Measurements from ENCODE around the gene TUFT1. TPM values are rescaled to one million over a fixed set of nuclear protein-coding genes. Genes with fewer than 3 reads are reported as not detected.

Gene TUFT1
- total and polyA plus RNA-seq, 2 donors (not counting 1 experiment from before 2014, with no cell fraction given), result 0.82 to 2.2 TPM

DNA sequence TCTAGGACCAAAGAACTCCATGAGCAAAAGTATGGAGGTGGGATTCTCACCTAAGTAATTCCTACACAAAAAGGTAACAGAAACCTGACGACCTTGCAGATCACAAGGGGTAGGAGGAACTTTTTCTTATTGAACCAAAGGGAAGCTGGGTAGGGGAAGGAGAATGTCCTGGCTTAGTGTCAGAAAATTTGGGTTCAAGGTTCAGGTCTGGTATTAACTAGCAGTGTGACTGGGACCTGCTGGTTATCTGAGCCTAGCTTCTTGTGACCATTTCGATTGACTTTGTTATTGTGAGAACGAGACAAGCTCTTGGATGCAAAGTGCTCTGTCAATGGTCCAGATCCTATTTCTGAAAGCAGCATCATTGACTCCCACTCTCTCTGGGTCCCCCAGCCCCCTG is 66.7 kb downstream of the TUFT1 start:
- no peak overlapping the region for H3K9ac ChIP-seq (ENCODE audit: low read length)
- Mint-ChIP-seq H3K4me3 (no peak overlapping the region), H3K4me1 (peaks cover 4% of the 10 kb centered on the region), H3K27me3 (peaks cover 32% of the 10 kb centered on the region), H3K27ac (no peak overlapping the region), H3K9me3 (ENCODE audit: insufficient read depth) (no peaks in the 10 kb centered on the region)
- DNase-seq, result no peak
- 100% methylated on average over 2 of the region's 3 CpGs for WGBS (ENCODE audit: insufficient coverage)
- POLR2A ChIA-PET, result interaction anchor here (0.5 kb wide), 1 partner anchor 254 kb away, joined by 5 read pairs; no protein-coding TSS in a partner anchor
- no peak overlapping the region for H3K27ac ChIP-seq (ENCODE audit: low read length in 2 of 2)
- H3K79me2 ChIP-seq (ENCODE audit: control insufficient read depth, insufficient read depth, low read length), result peaks cover 1% of the 10 kb centered on the region
- ATAC-seq (ENCODE audit: low read depth), result no peak
- H3K36me3 ChIP-seq (replicated peaks in 1 of 2; ENCODE audit: control extremely low read depth in 1 of 2, control insufficient read depth in 1 of 2, extremely low read depth in 1 of 2, insufficient read depth in 2 of 2, low read length in 1 of 2), result no peaks in the 10 kb centered on the region
- H3K9me3 ChIP-seq (ENCODE audit: control extremely low read depth in 1 of 3, control insufficient read depth in 2 of 3, insufficient read depth in 1 of 3, low read length in 2 of 3), result no peaks in the 10 kb centered on the region
- peaks cover 0 to 5% (median 1%) of the 10 kb centered on the region in 4 experiments for H3K27me3 ChIP-seq (replicated peaks in 1 of 4; ENCODE audit: control extremely low read depth in 1 of 4, control insufficient read depth in 3 of 4, insufficient read depth in 4 of 4, low read length in 3 of 4)
- peaks cover 0 to 5% of the 10 kb centered on the region in 2 donors for H3K4me1 ChIP-seq (ENCODE audit: control insufficient read depth in 2 of 2, insufficient read depth in 2 of 2, low read length in 2 of 2)
- TF ChIP-seq EZH2 (IDR thresholded peaks at IDR 0.05; ENCODE audit: borderline replicate concordance, insufficient read depth, low read depth, low read length, poor library complexity, severe bottlenecking), result no peak
- TF ChIP-seq, protein P1, sequence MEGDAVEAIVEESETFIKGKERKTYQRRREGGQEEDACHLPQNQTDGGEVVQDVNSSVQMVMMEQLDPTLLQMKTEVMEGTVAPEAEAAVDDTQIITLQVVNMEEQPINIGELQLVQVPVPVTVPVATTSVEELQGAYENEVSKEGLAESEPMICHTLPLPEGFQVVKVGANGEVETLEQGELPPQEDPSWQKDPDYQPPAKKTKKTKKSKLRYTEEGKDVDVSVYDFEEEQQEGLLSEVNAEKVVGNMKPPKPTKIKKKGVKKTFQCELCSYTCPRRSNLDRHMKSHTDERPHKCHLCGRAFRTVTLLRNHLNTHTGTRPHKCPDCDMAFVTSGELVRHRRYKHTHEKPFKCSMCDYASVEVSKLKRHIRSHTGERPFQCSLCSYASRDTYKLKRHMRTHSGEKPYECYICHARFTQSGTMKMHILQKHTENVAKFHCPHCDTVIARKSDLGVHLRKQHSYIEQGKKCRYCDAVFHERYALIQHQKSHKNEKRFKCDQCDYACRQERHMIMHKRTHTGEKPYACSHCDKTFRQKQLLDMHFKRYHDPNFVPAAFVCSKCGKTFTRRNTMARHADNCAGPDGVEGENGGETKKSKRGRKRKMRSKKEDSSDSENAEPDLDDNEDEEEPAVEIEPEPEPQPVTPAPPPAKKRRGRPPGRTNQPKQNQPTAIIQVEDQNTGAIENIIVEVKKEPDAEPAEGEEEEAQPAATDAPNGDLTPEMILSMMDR (IDR thresholded peaks at IDR 0.05), result no peak
- no peak overlapping the region for H3K4me3 ChIP-seq (ENCODE audit: control extremely low read depth in 1 of 5, extremely low read depth in 1 of 5, insufficient read depth in 1 of 5, low read depth in 2 of 5, low read length in 4 of 5)
- no peak overlapping the region for H3K4me2 ChIP-seq (replicated peaks; ENCODE audit: low read depth, low read length, poor library complexity, severe bottlenecking)
- no peaks in the 10 kb centered on the region for H4K20me1 ChIP-seq (ENCODE audit: control insufficient read depth, insufficient read depth, low read length, poor library complexity, severe bottlenecking)
- intact Hi-C loops (cut with micrococcal nuclease), result no loop called here
- H2AFZ ChIP-seq (ENCODE audit: insufficient read depth, low read depth, low read length, poor library complexity, severe bottlenecking), result no peak overlapping the region
- CTCF ChIA-PET, result interaction anchor here (1.0 kb wide), 1 partner anchor 13 kb away, joined by 3 read pairs; no protein-coding TSS in a partner anchor

GRCh38 chr1:151610142-151610541 is 70.0 kb downstream of the TUFT1 start:
- Histone ChIP-seq H3K27me3 (replicated peaks in 1 of 4; ENCODE audit: control extremely low read depth in 1 of 4, control insufficient read depth in 3 of 4, insufficient read depth in 4 of 4, low read length in 3 of 4) (peaks cover 0 to 3% (median 1%) of the 10 kb centered on the region in 4 experiments), H3K4me3 (ENCODE audit: control extremely low read depth in 1 of 5, extremely low read depth in 1 of 5, insufficient read depth in 1 of 5, low read depth in 2 of 5, low read length in 4 of 5) (no peak overlapping the region), H3K4me1 (ENCODE audit: control insufficient read depth in 2 of 2, insufficient read depth in 2 of 2, low read length in 2 of 2) (peaks cover 11 to 18% of the 10 kb centered on the region in 2 donors), H3K9ac (ENCODE audit: low read length) (no peak overlapping the region), H3K79me2 (ENCODE audit: control insufficient read depth, insufficient read depth, low read length) (peaks cover 33% of the 10 kb centered on the region), H3K27ac (ENCODE audit: low read length in 2 of 2) (no peak overlapping the region), H3K36me3 (replicated peaks in 1 of 2; ENCODE audit: control extremely low read depth in 1 of 2, control insufficient read depth in 1 of 2, extremely low read depth in 1 of 2, insufficient read depth in 2 of 2, low read length in 1 of 2) (peaks cover under 1 to 1% of the 10 kb centered on the region in 2 experiments), H4K20me1 (ENCODE audit: control insufficient read depth, insufficient read depth, low read length, poor library complexity, severe bottlenecking) (no peaks in the 10 kb centered on the region), H2AFZ (ENCODE audit: insufficient read depth, low read depth, low read length, poor library complexity, severe bottlenecking) (no peak overlapping the region), H3K9me3 (ENCODE audit: control extremely low read depth in 1 of 3, control insufficient read depth in 2 of 3, insufficient read depth in 1 of 3, low read length in 2 of 3) (no peaks in the 10 kb centered on the region), H3K4me2 (replicated peaks; ENCODE audit: low read depth, low read length, poor library complexity, severe bottlenecking) (no peak overlapping the region)
- POLR2A ChIA-PET, result interaction anchor here (0.7 kb wide), 1 partner anchor 255 kb away, joined by 3 read pairs; no protein-coding TSS in a partner anchor
- no peak for TF ChIP-seq EZH2 (IDR thresholded peaks at IDR 0.05; ENCODE audit: borderline replicate concordance, insufficient read depth, low read depth, low read length, poor library complexity, severe bottlenecking)
- TF ChIP-seq, protein P1 (IDR thresholded peaks at IDR 0.05), result no peak
- DNase-seq, result no peak
- CTCF ChIA-PET, result interaction anchor here (0.6 to 2.5 kb wide), 2 partner anchors 16 to 216 kb away, joined by 3 to 11 read pairs; no protein-coding TSS in a partner anchor
- no peak overlapping the region for H3K27ac Mint-ChIP-seq
- no peaks in the 10 kb centered on the region for H3K9me3 Mint-ChIP-seq (ENCODE audit: insufficient read depth)
- no peak overlapping the region for H3K4me3 Mint-ChIP-seq
- H3K27me3 Mint-ChIP-seq, result peaks cover 15% of the 10 kb centered on the region
- no peak for ATAC-seq (ENCODE audit: low read depth)
- H3K4me1 Mint-ChIP-seq, result peaks cover 21% of the 10 kb centered on the region
- no CpG with 5 or more reads among the region's 3 CpGs for WGBS (ENCODE audit: insufficient coverage)
- intact Hi-C loops (cut with micrococcal nuclease), result loop anchor here (5.0 kb wide), 2 partner anchors 213 to 263 kb away; partner anchors contain the start of genes PSMB4 and RFX5

Data from B cell (primary cell).